GM18502 (cell line): Measurements from ENCODE around the gene C1QTNF1.
"Not testable (repeated sequence)": the region's sequence is repeated elsewhere in the genome, so short reads cannot be mapped to it uniquely, and the experiment has no call there.

Source experiments
- ATAC-seq: cut with Tn5 transposase; IDR thresholded peaks from one replicate; pipeline ENCODE4 v1.9.1; 2021; ENCODE audit warnings: mild to moderate bottlenecking; ENCODE audit not compliant: unreplicated experiment, poor library complexity

C1QTNF1 gene

GRCh38 chr17:79050551-79050950, 26.6 kb downstream of the C1QTNF1 start:
- ATAC-seq = no peak

- no peak for ATAC-seq
These were observed 27.3 kb downstream of the C1QTNF1 start for GRCh38 chr17:79051306-79051705.

GRCh38 chr17:79052131-79052530, 28.2 kb downstream of the C1QTNF1 start:
- no peak for ATAC-seq

DNA sequence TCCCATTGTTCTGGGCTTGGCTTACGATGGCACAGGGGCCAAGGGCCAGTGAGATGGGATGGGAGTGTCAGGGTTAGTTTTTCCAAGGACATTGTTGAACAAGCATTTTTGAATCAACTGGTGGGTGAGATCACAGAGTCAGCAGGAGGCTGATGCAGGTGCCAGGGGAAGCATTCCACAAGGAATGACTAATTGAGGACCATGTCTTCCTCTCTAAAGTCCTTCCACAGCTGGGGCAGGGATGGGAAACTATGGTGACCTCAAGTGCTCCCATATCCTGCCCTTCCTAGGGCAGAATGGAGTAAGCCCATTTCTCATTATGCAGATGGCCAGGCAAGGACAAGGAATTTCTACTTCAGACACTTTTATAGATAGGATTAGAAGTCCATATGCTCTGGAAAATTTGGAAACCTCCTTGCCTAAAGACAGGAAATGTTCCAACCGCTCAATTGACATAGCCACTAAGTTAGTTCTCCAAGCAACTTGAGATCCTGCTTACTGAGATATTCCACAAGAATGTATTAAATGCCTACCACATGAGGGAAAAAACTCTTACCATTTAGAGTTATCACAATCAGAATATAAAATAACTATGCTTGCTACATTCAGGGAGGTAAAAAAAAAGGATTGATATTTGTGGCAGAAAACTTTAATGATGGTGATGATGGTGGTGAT, 29.4 kb downstream of the C1QTNF1 start:
- no peak for ATAC-seq

DNA sequence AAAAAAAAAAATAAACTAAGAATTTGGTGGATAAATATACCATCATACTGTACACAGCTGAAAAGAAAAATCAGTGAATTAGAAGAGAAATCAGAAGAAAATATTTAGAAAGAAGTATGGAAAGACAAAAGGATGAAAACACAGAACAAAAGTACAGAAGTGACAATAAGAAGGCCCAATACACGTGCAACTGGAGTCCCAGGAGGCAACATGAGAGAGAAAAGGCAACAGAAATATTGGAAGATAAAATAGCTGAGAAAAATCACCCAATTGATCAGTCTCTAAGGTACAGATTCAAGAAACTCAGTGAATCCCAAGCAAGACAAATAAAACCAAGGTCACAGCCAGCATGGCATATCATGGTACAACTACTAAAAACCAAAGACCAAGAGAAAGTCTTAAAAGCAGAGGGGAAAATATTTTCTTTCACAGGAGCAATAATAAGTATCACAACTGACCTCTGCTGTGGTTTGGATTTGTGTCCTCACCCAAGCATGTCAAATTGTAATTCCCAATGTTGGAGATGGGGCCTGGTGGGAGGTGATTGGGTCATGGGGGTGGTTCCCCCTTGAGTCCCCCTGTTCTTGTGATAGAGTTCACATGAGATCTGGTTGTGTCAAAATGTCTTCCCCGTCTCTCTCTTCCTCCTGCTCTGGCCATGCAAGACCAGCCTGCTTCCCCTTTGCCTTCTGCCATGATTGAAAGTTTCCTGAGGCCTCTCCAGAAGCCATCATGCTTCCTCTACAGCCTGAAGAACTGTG, 30.4 kb downstream of the C1QTNF1 start:
- no peak for ATAC-seq

GRCh38 chr17:79055197-79055596, 31.2 kb downstream of the C1QTNF1 start:
- ATAC-seq = no peak

DNA sequence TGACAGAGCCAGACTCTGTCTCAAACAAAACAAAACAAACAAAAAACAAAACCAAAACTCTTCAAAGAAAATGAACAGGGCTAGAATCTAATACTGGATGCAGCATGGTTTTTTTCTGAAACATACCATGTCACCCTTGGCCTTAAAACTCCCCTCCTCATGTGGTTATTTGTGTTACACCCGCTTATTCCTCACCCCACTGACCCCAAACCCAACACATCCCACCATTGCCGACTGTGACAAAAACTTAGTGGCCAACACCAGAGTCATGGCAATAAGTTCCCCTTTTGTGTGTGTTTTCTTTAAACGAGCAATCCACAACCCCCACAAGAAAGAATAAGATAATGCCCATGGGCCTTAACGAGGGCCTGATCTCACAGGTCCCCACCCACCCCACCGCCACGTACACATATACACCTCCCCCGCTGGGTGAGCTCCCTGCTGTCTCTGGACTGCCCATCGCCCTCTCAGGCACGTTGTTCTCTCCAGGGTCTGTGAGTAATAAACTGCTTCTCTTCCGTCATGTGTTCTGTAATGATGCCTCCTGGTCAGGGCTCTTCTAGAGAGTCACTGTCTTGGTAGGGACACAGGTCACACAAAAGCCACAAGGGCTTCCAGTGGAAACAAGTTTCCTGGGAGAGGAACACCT, 33.9 kb downstream of the C1QTNF1 start:
- ATAC-seq = no peak

GRCh38 chr17:79062691-79063090, 38.7 kb downstream of the C1QTNF1 start:
- no peak for ATAC-seq

GRCh38 chr17:79064026-79064425, 40.1 kb downstream of the C1QTNF1 start:
- ATAC-seq = no peak

GRCh38 chr17:79065105-79065670, 41.2 kb downstream of the C1QTNF1 start:
- no peak for ATAC-seq

- ATAC-seq = no peak
These were observed 43.0 kb downstream of the C1QTNF1 start for GRCh38 chr17:79066963-79067362.

DNA sequence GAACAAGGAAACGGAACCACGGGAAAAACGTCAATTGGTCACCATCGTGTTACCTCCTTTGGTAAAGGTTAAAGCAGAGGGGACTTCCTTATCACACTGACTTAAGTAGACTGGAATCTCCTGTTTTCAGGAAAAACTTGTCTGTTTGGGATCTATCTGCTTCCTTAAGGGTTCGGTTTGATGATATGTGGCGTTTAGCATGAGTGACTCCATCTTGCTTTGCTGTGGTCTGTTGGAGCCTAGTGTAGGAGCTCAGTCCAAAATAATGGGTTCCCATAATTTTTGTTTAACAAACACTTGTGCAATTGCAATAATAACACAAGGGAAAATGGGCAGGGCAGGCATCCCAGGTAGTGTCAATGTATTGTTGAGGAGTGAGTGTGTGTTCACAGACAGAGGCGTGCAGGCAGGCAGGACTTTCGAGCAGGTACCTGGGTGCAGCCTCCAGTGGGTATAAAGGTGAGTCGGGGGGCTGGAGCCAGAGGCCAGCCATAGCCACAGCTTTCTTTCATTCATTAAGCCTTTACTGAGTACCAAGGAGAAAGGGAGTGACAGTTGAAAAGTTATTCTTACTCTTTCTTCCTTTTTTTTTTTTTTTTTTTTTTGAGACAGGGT, 46.4 kb downstream of the C1QTNF1 start:
- ATAC-seq = no peak

DNA sequence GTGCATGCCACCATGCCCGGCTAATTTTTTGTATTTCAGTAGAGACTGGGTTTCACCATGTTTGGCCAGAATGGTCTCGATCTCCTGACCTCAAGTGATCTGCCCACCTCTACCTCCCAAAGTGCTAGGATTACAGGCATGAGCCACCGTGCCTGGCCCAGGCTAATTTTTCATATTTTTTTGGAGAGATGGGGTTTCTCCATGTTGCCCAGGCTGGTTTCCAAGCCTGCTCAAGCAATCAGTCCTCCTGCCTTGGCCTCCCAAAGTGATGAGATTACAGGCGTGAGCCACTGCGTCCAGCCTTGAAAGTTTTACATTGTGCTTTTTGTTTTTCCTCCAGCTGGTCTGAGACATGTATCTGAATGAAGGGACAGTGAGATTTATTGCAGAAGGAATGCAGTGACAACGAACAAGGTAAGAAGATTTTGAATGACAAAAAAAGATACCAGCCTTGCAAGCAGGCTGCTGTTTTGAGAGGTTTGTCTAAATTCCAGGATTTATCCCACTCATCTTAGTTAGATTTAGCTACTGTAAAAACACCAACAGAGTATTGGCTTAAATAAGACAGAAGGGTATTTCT, 47.3 kb downstream of the C1QTNF1 start:
- ATAC-seq = no peak

DNA sequence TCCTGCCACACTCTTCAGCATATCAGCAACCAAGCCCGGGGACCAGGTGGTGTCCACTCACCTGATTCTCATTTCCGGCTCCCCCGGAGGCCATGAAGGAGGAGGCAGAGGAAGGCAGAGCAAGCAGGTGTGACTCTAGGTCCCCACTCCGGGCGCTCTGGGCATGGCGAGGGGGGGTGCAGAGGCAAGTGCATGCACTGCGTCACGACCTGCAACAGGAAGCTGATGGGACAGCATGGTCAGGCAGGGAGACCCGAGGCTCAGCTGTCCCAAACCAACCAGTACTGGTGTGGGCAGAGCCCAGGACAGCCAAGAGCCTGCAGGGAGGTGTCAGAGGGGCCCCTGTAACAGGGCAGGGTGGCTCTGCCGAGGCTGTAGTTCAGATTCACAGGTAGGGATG, 48.6 kb downstream of the C1QTNF1 start:
- no peak for ATAC-seq

GRCh38 chr17:79073016-79073705, 49.2 kb downstream of the C1QTNF1 start:
- ATAC-seq = no peak

DNA sequence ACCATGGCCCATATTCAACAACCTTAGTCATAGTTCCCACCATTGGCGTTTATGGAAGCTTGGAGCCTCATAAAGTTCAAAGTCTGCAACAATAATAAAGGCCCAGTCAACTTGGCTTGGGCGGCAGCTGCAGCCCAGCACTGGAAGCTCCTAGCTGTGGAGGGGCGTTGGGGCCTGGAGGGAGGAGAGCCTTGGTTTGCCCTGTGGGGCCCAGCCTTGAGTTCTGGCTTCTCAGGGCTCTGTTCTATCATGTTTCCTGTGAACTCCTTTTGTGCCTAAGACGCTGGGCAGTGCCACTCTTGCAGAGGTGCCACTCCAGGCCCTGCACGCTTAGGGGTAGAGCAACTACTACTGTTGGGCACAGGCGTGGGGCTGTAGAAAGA, 49.7 kb downstream of the C1QTNF1 start:
- ATAC-seq = no peak

- not testable (repeated sequence) for ATAC-seq
These were observed 50.2 kb downstream of the C1QTNF1 start for GRCh38 chr17:79074121-79074648.

DNA sequence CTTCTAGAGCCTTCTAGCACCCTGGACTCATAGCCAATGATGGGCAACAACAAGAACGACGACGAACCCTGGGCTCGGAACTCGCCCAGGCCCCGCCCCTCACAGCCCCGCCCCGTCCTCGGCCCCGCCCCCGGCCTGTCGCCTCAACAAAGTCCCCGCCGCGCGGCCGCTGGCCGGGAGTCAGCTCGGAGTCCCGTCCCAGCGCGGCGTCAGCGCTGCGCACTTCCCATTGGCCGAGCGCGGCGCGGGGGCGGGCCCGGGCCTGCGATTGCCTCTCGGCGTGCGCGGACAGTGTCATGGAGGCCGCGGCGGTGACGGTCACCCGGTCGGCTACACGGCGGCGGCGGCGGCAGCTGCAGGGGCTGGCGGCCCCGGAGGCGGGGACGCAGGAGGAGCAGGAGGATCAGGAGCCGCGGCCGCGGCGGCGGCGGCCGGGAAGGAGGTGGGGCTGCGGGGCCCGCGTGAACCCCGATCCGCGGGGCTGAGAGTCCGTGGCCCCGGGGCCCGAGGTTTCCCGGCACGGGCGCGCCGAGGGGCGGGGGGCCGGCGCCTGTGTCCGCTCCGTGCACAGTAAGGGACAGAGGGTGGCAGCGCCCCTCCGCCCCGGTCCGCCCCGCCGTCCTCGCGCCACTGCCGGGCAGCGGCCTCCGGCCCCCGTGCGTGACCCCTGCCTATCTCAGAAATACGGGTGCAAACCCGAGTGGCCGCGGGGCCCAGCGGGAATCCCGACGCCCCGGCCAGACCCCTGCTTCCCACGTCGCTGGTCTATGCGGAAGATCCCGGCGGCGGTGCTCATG, 50.9 kb downstream of the C1QTNF1 start, which contains the start of gene ENGASE:
Gene ENGASE (plus strand): TSS at position 176 of the 797 bp plus-strand sequence. CDS start 121 bp downstream, at position 297.
- peak; percentile 95 for ATAC-seq

- ATAC-seq = peak; percentile 24
These were observed 51.4 kb downstream of the C1QTNF1 start for GRCh38 chr17:79075446-79075750.
